ENCODE results near the gene ZSCAN26. TPM values are rescaled to one million over a fixed set of nuclear protein-coding genes. Genes with fewer than 3 reads are reported as not detected.

Gene ZSCAN26
- total RNA-seq, 2 experiments from 2014 or later = 6.0 to 6.4 TPM

DNA sequence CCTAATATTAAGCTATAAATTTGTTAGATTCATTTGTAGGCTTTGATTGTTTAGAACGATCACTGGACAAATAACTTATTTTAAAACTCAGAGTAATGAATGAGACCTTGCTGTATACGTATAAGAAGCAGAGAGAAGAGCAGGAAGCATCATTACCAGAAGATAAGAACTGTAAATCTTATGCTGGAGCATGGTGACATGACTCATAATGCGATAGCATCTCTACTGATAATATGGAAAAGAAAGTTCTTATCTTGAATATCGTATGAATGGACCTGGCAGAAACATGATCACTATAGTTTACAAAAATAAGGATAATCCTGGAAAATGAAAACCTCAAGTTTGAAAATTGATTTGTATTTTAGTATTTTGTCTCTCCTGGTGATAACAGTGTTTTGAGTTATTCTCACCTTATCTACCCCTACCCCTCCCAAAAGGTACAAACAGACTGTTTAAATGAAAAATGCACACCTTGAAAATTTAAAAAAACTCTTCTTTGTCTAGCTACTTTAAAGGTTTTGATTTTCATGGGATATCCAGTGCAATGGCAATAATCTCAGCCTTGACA lies 2.0 kb upstream of the ZSCAN26 start:
- Mint-ChIP-seq H3K27ac (no peak overlapping the region), H3K36me3 (peaks cover 2% of the 10 kb centered on the region), H3K4me3 (no peak overlapping the region), H3K4me1 (ENCODE audit: low read depth) (peaks cover 23% of the 10 kb centered on the region), H3K27me3 (no peaks in the 10 kb centered on the region), H3K9me3 (no peaks in the 10 kb centered on the region)
- ChIA-PET POLR2A (no interaction called here), CTCF (no interaction called here)
- DNase-seq = no peak
- intact Hi-C loops (cut with micrococcal nuclease) = loop anchor here (5.0 kb wide), 4 partner anchors 53 to 183 kb away; partner anchors contain the start of genes ZNF165, ZSCAN12 and ZSCAN31

DNA sequence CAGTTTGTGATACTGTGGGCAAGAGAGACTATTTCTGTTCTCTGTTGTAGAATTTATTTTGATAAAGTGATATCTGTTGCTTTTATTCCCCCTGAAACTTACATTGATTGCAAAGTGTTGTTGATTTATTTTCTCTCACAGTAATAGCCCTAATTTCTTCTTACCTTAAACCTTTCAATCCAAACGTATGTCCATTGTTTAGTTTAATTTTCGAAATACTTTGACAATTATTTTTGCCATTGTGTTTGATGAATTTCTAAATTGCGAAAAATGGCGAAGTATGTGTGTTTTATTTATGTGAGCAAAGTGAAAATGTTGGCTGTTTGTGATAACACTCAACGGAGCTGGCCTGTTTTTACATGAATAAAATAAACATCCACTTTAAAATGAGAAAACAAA lies 381 bp upstream of the ZSCAN26 start:
- no peak overlapping the region for H3K27ac Mint-ChIP-seq
- intact Hi-C loops (cut with micrococcal nuclease) = loop anchor here (5.0 kb wide), 4 partner anchors 54 to 184 kb away; partner anchors contain the start of genes ZNF165, ZSCAN12 and ZSCAN31
- H3K36me3 Mint-ChIP-seq = peaks cover 2% of the 10 kb centered on the region
- DNase-seq = no peak
- CTCF ChIA-PET = interaction anchor here (0.7 to 2.4 kb wide), 4 partner anchors 14 to 89 kb away, joined by 3 to 13 read pairs (median 6); partner anchors contain the start of gene ZKSCAN4
- no peaks in the 10 kb centered on the region for H3K27me3 Mint-ChIP-seq
- peaks cover 36% of the 10 kb centered on the region for H3K4me1 Mint-ChIP-seq (ENCODE audit: low read depth)
- no peaks in the 10 kb centered on the region for H3K9me3 Mint-ChIP-seq
- POLR2A ChIA-PET = interaction anchor here (0.8 to 2.0 kb wide), 9 partner anchors 13 to 401 kb away, joined by 3 to 12 read pairs (median 5); partner anchors contain the start of genes ZKSCAN4 and ZSCAN31
- no peak overlapping the region for H3K4me3 Mint-ChIP-seq

DNA sequence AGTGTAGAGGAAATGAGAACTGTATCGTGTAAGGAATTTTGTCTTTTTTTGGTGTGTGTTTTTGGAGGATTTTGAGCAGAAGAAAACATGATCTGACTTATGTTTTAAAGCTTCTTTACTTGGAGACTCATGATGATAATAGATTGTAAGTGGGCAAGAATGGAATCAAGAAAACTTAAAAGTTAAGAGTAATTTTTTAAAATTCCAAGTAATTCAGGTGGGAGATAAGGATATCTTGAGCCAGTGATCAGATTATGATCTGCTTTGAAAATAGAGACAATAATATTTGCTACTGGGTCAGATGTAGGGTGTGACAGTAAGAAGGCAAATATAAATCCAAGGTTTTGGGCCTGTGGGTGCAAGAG lies 734 bp downstream of the ZSCAN26 start:
- ChIA-PET POLR2A (interaction anchor here (1.1 to 2.0 kb wide), 6 partner anchors 14 to 402 kb away, joined by 3 to 12 read pairs (median 6); partner anchors contain the start of genes ZKSCAN4 and ZSCAN31), CTCF (interaction anchor here (1.0 to 2.4 kb wide), 3 partner anchors 15 to 88 kb away, joined by 3 to 13 read pairs (median 10); partner anchors contain the start of gene ZKSCAN4)
- intact Hi-C loops (cut with micrococcal nuclease) = loop anchor here (1.0 to 5.0 kb wide), 7 partner anchors 14 to 185 kb away; partner anchors contain the start of genes PGBD1, ZKSCAN4, ZNF165 and ZSCAN12
- H3K4me3 Mint-ChIP-seq = no peak overlapping the region
- H3K36me3 Mint-ChIP-seq = peaks cover 13% of the 10 kb centered on the region
- peaks cover 36% of the 10 kb centered on the region for H3K4me1 Mint-ChIP-seq (ENCODE audit: low read depth)
- no peaks in the 10 kb centered on the region for H3K27me3 Mint-ChIP-seq
- no peak for DNase-seq
- no peak overlapping the region for H3K27ac Mint-ChIP-seq
- no peaks in the 10 kb centered on the region for H3K9me3 Mint-ChIP-seq

DNA sequence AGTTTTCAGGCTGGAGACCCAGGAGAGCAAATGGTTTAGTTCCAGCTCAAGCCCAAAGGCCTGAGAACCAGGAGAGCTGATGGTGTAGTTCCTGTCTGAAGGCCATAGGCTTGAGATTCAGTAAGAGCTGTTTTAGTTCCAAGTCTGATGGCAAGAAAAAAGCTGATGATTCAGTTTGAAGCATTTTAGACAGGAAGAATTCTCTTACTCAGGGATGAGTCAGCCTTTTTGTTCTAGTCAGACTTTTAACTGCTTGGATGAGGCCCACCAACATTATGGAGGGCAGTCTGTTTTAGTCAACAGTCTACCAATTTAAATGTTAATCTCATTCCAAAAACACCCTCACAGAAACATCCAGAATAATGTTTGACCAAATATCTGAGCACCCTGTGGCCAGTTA lies 2.5 kb downstream of the ZSCAN26 start:
- POLR2A ChIA-PET = interaction anchor here (1.9 kb wide), 1 partner anchor 17 kb away, joined by 4 read pairs; the partner anchor contains the start of gene ZKSCAN4
- DNase-seq = peak; percentile 23
- Mint-ChIP-seq H3K4me1 (ENCODE audit: low read depth) (peaks cover 36% of the 10 kb centered on the region), H3K4me3 (no peak overlapping the region), H3K27me3 (no peaks in the 10 kb centered on the region), H3K27ac (peak overlapping the region; percentile 80), H3K36me3 (peaks cover 20% of the 10 kb centered on the region), H3K9me3 (no peaks in the 10 kb centered on the region)
- intact Hi-C loops (cut with micrococcal nuclease) = loop anchor here (5.0 kb wide), 4 partner anchors 57 to 187 kb away; partner anchors contain the start of genes ZNF165, ZSCAN12 and ZSCAN31
- CTCF ChIA-PET = interaction anchor here (1.3 kb wide), 1 partner anchor 12 kb away, joined by 4 read pairs; the partner anchor contains the start of gene PGBD1

DNA sequence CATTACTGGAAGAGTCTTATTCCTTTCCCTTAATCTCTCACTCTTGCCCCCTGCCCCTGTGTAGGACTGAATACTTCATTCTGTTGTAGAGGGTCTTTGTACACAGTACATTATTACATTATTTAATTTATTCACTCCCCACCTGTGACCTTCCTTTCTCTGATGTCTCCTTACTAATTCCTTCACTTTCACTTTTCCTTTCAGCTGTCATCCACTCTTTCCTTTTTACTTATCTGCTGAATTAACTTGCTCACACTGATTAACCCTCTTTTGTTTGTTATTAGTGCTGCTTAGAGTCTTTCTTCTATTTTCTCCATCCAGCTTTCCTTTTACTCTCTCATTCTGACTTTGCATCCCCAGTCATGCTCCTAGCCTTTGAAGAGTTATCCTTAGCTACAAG lies 7.9 kb downstream of the ZSCAN26 start:
- intact Hi-C loops (cut with micrococcal nuclease) = no loop called here
- Mint-ChIP-seq H3K27me3 (no peaks in the 10 kb centered on the region), H3K9me3 (no peaks in the 10 kb centered on the region), H3K27ac (peak overlapping the region; percentile 15), H3K4me1 (ENCODE audit: low read depth) (peaks cover 17% of the 10 kb centered on the region), H3K4me3 (no peak overlapping the region), H3K36me3 (peaks cover 41% of the 10 kb centered on the region)
- POLR2A ChIA-PET = no interaction called here
- no peak for DNase-seq
- CTCF ChIA-PET = interaction anchor here (1.0 kb wide), 1 partner anchor 81 kb away, joined by 3 read pairs; no protein-coding TSS in a partner anchor

DNA sequence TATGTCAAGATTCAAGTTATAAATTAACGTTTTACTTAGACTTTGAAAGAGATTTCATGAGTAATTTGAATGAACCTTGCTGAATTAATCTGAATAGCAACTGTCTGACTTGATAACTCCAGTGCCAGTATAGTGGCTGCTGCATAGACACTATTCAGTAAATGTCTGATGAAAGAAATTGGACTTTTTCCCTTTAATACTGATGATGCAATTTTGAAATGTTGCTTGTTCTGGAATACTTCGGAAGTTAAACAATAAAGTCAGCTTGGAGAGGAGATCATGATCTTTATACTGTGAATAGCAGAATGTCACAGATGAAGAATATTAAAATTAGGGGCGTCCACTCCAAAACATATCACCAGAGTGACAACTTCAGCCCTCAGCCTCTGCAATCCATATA lies 10.8 kb downstream of the ZSCAN26 start:
- POLR2A ChIA-PET = no interaction called here

DNA sequence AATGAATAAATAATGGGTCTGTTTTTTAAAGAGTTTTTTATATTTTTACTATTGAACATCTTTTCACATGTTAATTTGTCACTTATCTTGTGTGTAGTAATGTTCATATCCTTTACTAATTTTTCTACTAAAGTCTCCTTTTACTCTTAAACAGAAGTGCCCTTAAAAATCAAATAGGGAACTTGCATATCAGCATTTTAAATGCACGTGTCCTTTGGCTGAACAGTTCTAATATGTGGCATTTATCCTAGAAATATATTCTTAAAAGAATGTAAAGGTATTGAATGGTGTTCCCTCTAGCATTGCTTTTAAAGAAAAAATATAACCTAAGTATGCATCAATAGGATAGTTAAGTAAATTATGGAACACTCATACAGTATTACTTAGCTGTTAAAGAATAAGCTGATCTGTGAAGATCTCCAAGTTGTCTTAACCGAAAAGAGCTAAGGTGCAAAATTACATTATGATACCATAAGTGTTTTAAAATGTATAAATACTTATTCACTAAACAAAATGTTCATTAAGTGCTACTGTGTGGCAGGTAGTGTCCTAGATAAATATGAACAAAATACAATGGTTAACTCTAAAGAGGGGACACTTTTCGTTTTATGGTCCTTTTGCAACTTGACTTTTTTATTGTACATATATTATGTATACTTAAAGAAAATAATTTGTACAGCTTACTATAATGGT lies 13.8 kb downstream of the ZSCAN26 start:
- peaks cover 8% of the 10 kb centered on the region for H3K9me3 Mint-ChIP-seq
- peaks cover 15% of the 10 kb centered on the region for H3K27me3 Mint-ChIP-seq
- CTCF ChIA-PET = interaction anchor here (1.4 to 1.7 kb wide), 2 partner anchors 11 to 75 kb away, joined by 4 to 8 read pairs; no protein-coding TSS in a partner anchor

More for the DNA sequence above, 10.8 kb downstream of the ZSCAN26 start:
- intact Hi-C loops (cut with micrococcal nuclease) = no loop called here
- Mint-ChIP-seq H3K27me3 (peaks cover 11% of the 10 kb centered on the region), H3K9me3 (peaks cover 4% of the 10 kb centered on the region), H3K4me3 (no peak overlapping the region), H3K4me1 (ENCODE audit: low read depth) (peaks cover 15% of the 10 kb centered on the region), H3K27ac (no peak overlapping the region), H3K36me3 (peaks cover 33% of the 10 kb centered on the region)
- CTCF ChIA-PET = no interaction called here
- DNase-seq = no peak

DNA sequence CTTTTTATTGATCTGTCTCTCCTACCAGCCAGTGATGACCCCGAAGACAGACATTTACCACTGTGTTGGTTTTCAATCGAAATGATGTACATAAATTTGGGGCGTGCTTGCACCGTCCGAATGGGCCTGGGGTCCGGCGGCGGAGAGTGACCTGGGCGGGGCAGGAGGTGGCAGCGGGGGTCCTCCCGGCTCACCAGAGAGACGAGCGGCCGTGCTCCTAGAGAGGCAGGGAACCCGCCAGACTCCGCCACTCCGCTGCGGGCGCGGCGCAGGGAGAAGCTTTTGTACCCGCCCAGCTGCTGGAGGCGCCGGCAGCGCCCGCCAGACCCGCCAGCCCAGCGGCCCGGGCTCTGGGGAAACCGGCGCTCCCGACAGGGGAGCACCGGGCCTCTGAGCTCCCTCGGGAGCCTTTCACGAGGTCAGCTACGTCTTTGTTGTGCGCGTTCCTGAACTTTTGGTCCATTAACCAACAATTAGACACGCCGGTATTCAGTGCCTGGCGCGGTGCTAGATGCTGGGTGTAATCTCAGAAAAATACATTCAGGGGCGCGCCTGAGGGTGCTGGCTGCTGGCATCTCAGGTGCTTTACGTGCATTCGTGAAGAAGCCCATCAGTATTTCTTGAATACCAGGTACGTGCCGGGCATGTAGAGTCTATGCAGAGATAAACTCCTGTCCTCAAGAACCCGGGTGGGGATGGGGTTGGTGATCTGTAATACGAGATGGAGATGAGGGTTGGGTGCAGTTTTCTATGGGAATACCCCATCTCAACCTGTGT lies 14.5 kb downstream of the ZSCAN26 start, which contains the start of gene PGBD1:
Gene PGBD1, plus strand, starts transcription at position 285 of the 777 bp plus-strand sequence. CDS start 2,242 bp downstream, outside the sequence.
- ChIA-PET POLR2A (interaction anchor here (1.3 kb wide), 1 partner anchor 29 kb away, joined by 3 read pairs; the partner anchor contains the start of gene ZKSCAN4), CTCF (interaction anchor here (1.4 to 1.7 kb wide), 2 partner anchors 12 to 74 kb away, joined by 4 to 8 read pairs; no protein-coding TSS in a partner anchor)
- Mint-ChIP-seq H3K36me3 (peaks cover 23% of the 10 kb centered on the region), H3K27me3 (peaks cover 15% of the 10 kb centered on the region), H3K27ac (no peak within 1 kb of the TSS), H3K4me3 (peak within 1 kb of the TSS; percentile 76), H3K9me3 (peaks cover 8% of the 10 kb centered on the region), H3K4me1 (ENCODE audit: low read depth) (peaks cover 11% of the 10 kb centered on the region)
- intact Hi-C loops (cut with micrococcal nuclease) = loop anchor here (1.0 kb wide), 1 partner anchor 14 kb away; the partner anchor contains the start of gene ZSCAN26
- peak; percentile 68 for DNase-seq

More for the DNA sequence above, 13.8 kb downstream of the ZSCAN26 start:
- H3K4me1 Mint-ChIP-seq (ENCODE audit: low read depth) = peaks cover 11% of the 10 kb centered on the region
- peaks cover 24% of the 10 kb centered on the region for H3K36me3 Mint-ChIP-seq
- POLR2A ChIA-PET = interaction anchor here (1.3 kb wide), 1 partner anchor 28 kb away, joined by 3 read pairs; the partner anchor contains the start of gene ZKSCAN4
- DNase-seq = no peak
- no peak overlapping the region for H3K27ac Mint-ChIP-seq
- H3K4me3 Mint-ChIP-seq = peak overlapping the region; percentile 76
- intact Hi-C loops (cut with micrococcal nuclease) = loop anchor here (1.0 kb wide), 1 partner anchor 13 kb away; the partner anchor contains the start of gene ZSCAN26

DNA sequence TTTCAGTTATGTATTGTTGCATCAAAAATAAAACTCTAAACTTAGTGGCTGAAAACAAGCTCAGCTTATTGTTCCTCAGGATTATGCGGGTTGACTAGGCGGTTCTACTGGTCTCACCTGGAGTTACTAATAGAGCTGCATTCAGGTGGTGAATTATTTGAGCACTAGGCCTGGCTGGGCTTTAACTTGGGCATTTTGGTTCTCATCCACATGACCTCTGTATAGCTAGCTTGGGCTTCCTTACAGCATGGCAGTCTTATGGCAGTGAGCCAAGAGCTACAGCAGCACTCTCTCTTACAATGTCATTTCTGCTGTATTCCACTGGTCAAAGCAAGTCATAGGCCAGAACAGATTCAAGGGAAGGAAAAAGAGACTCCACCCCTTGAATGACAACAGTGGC lies 16.0 kb downstream of the ZSCAN26 start:
- ChIA-PET POLR2A (no interaction called here), CTCF (interaction anchor here (1.3 kb wide), 1 partner anchor 73 kb away, joined by 3 read pairs; no protein-coding TSS in a partner anchor)
- no peak for DNase-seq
- Mint-ChIP-seq H3K4me3 (no peak overlapping the region), H3K4me1 (ENCODE audit: low read depth) (peaks cover 11% of the 10 kb centered on the region), H3K36me3 (peaks cover 23% of the 10 kb centered on the region), H3K27ac (no peak overlapping the region), H3K27me3 (peaks cover 16% of the 10 kb centered on the region), H3K9me3 (peaks cover 8% of the 10 kb centered on the region)
- intact Hi-C loops (cut with micrococcal nuclease) = no loop called here

DNA sequence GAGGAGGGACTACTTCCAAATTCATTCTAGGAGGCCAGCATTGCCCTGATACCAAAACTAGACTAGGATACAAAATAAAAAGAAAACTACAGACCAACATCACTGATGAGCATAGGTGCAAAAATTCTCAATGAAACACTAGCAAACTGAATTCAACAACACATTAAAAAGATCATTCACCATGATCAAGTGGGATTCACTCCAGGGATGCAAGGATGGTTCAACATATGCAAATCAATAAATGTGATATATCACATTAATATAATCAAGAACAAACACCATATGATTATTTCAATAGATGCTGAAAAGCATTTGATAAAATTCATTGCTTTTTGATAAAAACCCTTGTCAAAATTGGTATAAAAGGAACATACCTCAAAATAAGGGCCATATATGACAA lies 24.6 kb downstream of the ZSCAN26 start:
- Mint-ChIP-seq H3K4me1 (ENCODE audit: low read depth) (no peaks in the 10 kb centered on the region), H3K36me3 (peaks cover 11% of the 10 kb centered on the region), H3K9me3 (no peaks in the 10 kb centered on the region), H3K4me3 (no peak overlapping the region), H3K27me3 (peaks cover 3% of the 10 kb centered on the region), H3K27ac (no peak overlapping the region)
- ChIA-PET POLR2A (no interaction called here), CTCF (no interaction called here)
- no peak for DNase-seq
- intact Hi-C loops (cut with micrococcal nuclease) = no loop called here

DNA sequence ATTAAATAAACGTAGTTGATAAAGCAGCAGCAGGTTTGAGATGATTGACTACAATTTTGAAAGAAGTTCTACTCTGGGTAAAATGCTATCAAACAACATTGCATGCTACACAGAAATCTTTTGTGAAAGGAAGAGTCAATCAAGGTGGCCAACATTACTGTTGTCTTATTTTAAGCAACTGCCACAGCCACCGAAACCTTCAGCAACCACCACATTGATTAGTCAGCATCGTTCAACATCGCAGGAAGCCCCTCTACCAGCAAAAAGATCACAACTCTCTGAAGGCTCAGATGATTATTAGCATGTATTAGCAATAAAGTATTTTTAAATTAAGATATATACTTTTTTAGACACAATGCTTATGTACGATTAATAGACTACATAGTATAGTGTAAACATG lies 28.4 kb downstream of the ZSCAN26 start:
- intact Hi-C loops (cut with micrococcal nuclease) = no loop called here
- peaks cover 3% of the 10 kb centered on the region for H3K36me3 Mint-ChIP-seq
- no peak overlapping the region for H3K4me3 Mint-ChIP-seq
- ChIA-PET CTCF (no interaction called here), POLR2A (no interaction called here)
- no peak overlapping the region for H3K27ac Mint-ChIP-seq
- DNase-seq = no peak
- H3K27me3 Mint-ChIP-seq = peaks cover 3% of the 10 kb centered on the region
- H3K9me3 Mint-ChIP-seq = no peaks in the 10 kb centered on the region
- H3K4me1 Mint-ChIP-seq (ENCODE audit: low read depth) = no peaks in the 10 kb centered on the region
